GM12878 (cell line): ENCODE data around the gene ACSL1. TPM values are rescaled to one million over a fixed set of nuclear protein-coding genes. Genes with fewer than 3 reads are reported as not detected.

ENCODE experiments used
- ATAC-seq: fragments of 200-7000 bp; cut with Tn5 transposase; 3 replicates; pipeline ENCODE4 v1.9.1; 2020; ENCODE audit warnings: mild to moderate bottlenecking, moderate library complexity
- BruUV-seq: library from RNA; stranded (reverse); fragments of 400-500 nt; replicated peaks from 2 replicates; lab custom pipeline; 2021; lab: Mats Ljungman, UMichigan
- CTCF ChIA-PET: fragments of 300-600 bp; sonication (Branson Sonifier 250); formaldehyde crosslinking; extraction: SDS; loops from one replicate; lab custom pipeline; 2021; ENCODE audit warnings: inconsistent platforms; lab: Yijun Ruan, JAX
- POLR2A ChIA-PET: fragments of 350-600 bp; formaldehyde crosslinking; extraction: SDS; loops from one replicate; lab custom pipeline; 2021; ENCODE audit warnings: inconsistent platforms; lab: Charles Lee
- RAD21 ChIA-PET: fragments of 300-600 bp; sonication (Branson Sonifier 250); formaldehyde crosslinking; loops from one replicate; lab custom pipeline; 2023; ENCODE audit warnings: antibody characterized with exemption; ENCODE audit not compliant: unreplicated experiment; lab: Charles Lee
- SMC1A ChIA-PET: fragments of 300-600 bp; sonication (Branson Sonifier 250); formaldehyde crosslinking; loops from one replicate; lab custom pipeline; 2023; ENCODE audit not compliant: unreplicated experiment, uncharacterized antibody; lab: Charles Lee
- DNase-seq: peaks from one replicate; pipeline ENCODE4 v3.0.0-alpha.2; 2011; ENCODE audit warnings: low read depth, low spot score
- FAIRE-seq: peaks from 3 replicates; lab custom pipeline; 2011; peaks lifted over from hg19 to GRCh38; lab: Jason Lieb, UNC
- H2AFZ ChIP-seq: 2 replicates; pipeline ENCODE4 v1.6.0; 2011; ENCODE audit warnings: low read depth, low read length, control low read depth; ENCODE audit not compliant: control insufficient read depth
- H3K27ac ChIP-seq: 2 replicates; pipeline ENCODE4 v1.5.1; 2011; ENCODE audit warnings: control low read depth; ENCODE audit not compliant: control insufficient read depth, insufficient read depth
- H3K27me3 ChIP-seq, 2 experiments: replicated peaks in 1 of 2; 2 replicates each; pipeline versions ENCODE4 v1.6.0 to v1.6.1; 2011; ENCODE audit warnings: low read length in 1 of 2; ENCODE audit not compliant: control insufficient read depth in 2 of 2, insufficient read depth in 2 of 2
- H3K36me3 ChIP-seq, 2 experiments: 2 replicates each; pipeline ENCODE4 v1.5.1; 2011; ENCODE audit warnings: low read length in 1 of 2; ENCODE audit not compliant: control insufficient read depth in 2 of 2, insufficient read depth in 2 of 2
- H3K4me1 ChIP-seq: 2 replicates; pipeline ENCODE4 v1.6.1; 2011; ENCODE audit warnings: mild to moderate bottlenecking, low read length, moderate library complexity, mixed read lengths; ENCODE audit not compliant: control insufficient read depth, insufficient read depth
- H3K4me2 ChIP-seq: 2 replicates; pipeline ENCODE4 v1.6.0; 2011; ENCODE audit warnings: control low read depth; ENCODE audit not compliant: control insufficient read depth, insufficient read depth
- H3K4me3 ChIP-seq: fragments of 200-600 bp; sonication (generic); 2 replicates; pipeline ENCODE4 v1.5.1; 2016
- H3K79me2 ChIP-seq: 2 replicates; pipeline ENCODE4 v1.6.0; 2011; ENCODE audit warnings: low read length; ENCODE audit not compliant: control insufficient read depth, insufficient read depth
- H3K9ac ChIP-seq: 2 replicates; pipeline ENCODE4 v1.8.0; 2011; ENCODE audit warnings: low read length, control low read depth, mixed read lengths; ENCODE audit not compliant: control insufficient read depth, insufficient read depth
- H3K9me3 ChIP-seq: replicated peaks from 3 replicates; pipeline ENCODE4 v1.5.1; 2011; ENCODE audit warnings: mild to moderate bottlenecking, low read length; ENCODE audit not compliant: control insufficient read depth, insufficient read depth
- H4K20me1 ChIP-seq: 2 replicates; pipeline ENCODE4 v1.6.0; 2011; ENCODE audit not compliant: control insufficient read depth, insufficient read depth
- ESRRA ChIP-seq: IDR thresholded peaks from 2 replicates; pipeline ENCODE4 v1.6.1; 2012; ENCODE audit warnings: mild to moderate bottlenecking, low read length, improper control_type of control experiment
- GATAD2B ChIP-seq: fragments of 450-650 bp; conservative IDR thresholded peaks from 2 replicates; pipeline ENCODE4 v1.6.1; 2017; ENCODE audit warnings: low read depth, mild to moderate bottlenecking, moderate library complexity
- PML ChIP-seq: IDR thresholded peaks from 2 replicates; pipeline ENCODE4 v1.6.1; 2012; ENCODE audit warnings: low read length, inconsistent platforms
- POLR2A ChIP-seq: IDR thresholded peaks from 2 replicates; pipeline ENCODE4 v1.6.1; 2011; ENCODE audit warnings: low read depth, mild to moderate bottlenecking, low read length
- POLR2AphosphoS5 ChIP-seq: IDR thresholded peaks from 2 replicates; pipeline ENCODE4 v1.6.1; 2011; ENCODE audit warnings: mild to moderate bottlenecking, low read length, inconsistent platforms
- RFX5 ChIP-seq: IDR thresholded peaks from 2 replicates; pipeline ENCODE4 v1.6.1; 2011; ENCODE audit warnings: low read depth, low read length, improper control_type of control experiment
- SIN3A ChIP-seq: IDR thresholded peaks from 2 replicates; pipeline ENCODE4 v1.6.1; 2012; ENCODE audit warnings: low read depth, low read length, improper control_type of control experiment
- SP1 ChIP-seq: IDR thresholded peaks from one replicate; pipeline ENCODE4 v1.6.1; 2011; ENCODE audit warnings: low read depth, low read length
- SREBF2 ChIP-seq: IDR thresholded peaks from 2 replicates; pipeline ENCODE4 v1.6.1; 2012; ENCODE audit warnings: mild to moderate bottlenecking, low read length
- ZBED1 ChIP-seq: IDR thresholded peaks from 2 replicates; pipeline ENCODE4 v1.6.1; 2016; ENCODE audit warnings: borderline replicate concordance
- ZNF207 ChIP-seq: fragments of 450-650 bp; IDR thresholded peaks from 2 replicates; pipeline ENCODE4 v1.6.1; 2014; ENCODE audit warnings: antibody characterized with exemption, mild to moderate bottlenecking, borderline replicate concordance
- WGBS: methylation state at CpG from one replicate; pipeline ENCODE4 v1.1.6; 2016; ENCODE audit warnings: low lambda C conversion rate; ENCODE audit not compliant: insufficient replicate concordance, insufficient coverage; ENCODE audit errors: missing lambda C conversion rate; 5-methylcytosine and 5-hydroxymethylcytosine counted together
- in situ Hi-C: fragments of 300-500 bp; cut with MboI; formaldehyde crosslinking; loops from 9 replicates; pipeline ENCODE4 v1.14.3; 2018; ENCODE audit warnings: mixed read lengths
- intact Hi-C: fragments of 100-400 bp; cut with micrococcal nuclease; formaldehyde crosslinking; loops from one replicate; pipeline ENCODE4 v1.14.2; 2022; ENCODE audit not compliant: unreplicated experiment
- polyA plus RNA-seq, 11 experiments: library from polyadenylated mRNA; depleted of rRNA in 4 of 11; unstranded in 6 of 11; stranded (reverse) in 5 of 11; fragments of >200 nt; fragmentation: Nextera tagmentation in 4 of 11; fragmentation: Illumina TruSeq in 1 of 11; extraction: Ambion mirVana in 4 of 11; extraction: Trizol in 1 of 11; gene quantifications; 1 replicate in 1 of 11; 2 replicates in 10 of 11; pipeline versions ENCODE4 v1.2.1 to v1.2.3, GENCODE V29; 2011 to 2016; ENCODE audit warnings: inconsistent platforms in 2 of 11, missing spikeins in 2 of 11, low read depth in 1 of 11
- total RNA-seq, 4 experiments: library from RNA; depleted of rRNA in 3 of 4; stranded (reverse); fragments of >200 nt in 3 of 4; fragmentation: Illumina TruSeq in 1 of 4; extraction: Trizol in 1 of 4; gene quantifications; 2 replicates each; pipeline versions ENCODE4 v1.2.1 to v1.2.3, GENCODE V29; 2013 to 2021

The ACSL1 gene
- total and polyA plus RNA-seq, 10 of the 15 experiments (the other 5 are each of a cell fraction or from before 2014, with no cell fraction given), result 30.7 to 68.1 (median 58.7) TPM

GRCh38 chr4:184778325-184778724 lies 47.4 kb downstream of the ACSL1 start:
- no peak overlapping the region for H2AFZ ChIP-seq
- no peaks in the 10 kb centered on the region; the same call in 2 of the 3 replicates for H3K9me3 ChIP-seq
- DNase-seq, result no peak
- ChIA-PET CTCF (interaction anchor here (0.6 kb wide), 1 partner anchor 85 kb away, joined by 4 read pairs; no protein-coding TSS in a partner anchor), POLR2A (no interaction called here), RAD21 (no interaction called here)
- H3K36me3 ChIP-seq, result peaks cover 13 to 34% of the 10 kb centered on the region in 2 experiments
- H3K27me3 ChIP-seq, result no peaks in the 10 kb centered on the region
- BruUV-seq, result no TSS peak
- no peaks in the 10 kb centered on the region for H3K79me2 ChIP-seq
- no peak overlapping the region for H3K27ac ChIP-seq
- no peak for TF ChIP-seq ZBED1
- TF ChIP-seq ZNF207, result no peak
- no peak for TF ChIP-seq PML
- TF ChIP-seq POLR2AphosphoS5, result peak; percentile 31; the same call in 1 of the 2 replicates
- peak; percentile 53 for TF ChIP-seq POLR2A
- no peak for TF ChIP-seq ESRRA
- TF ChIP-seq SIN3A, result no peak
- no peak for TF ChIP-seq GATAD2B
- no peak for TF ChIP-seq SP1
- no peak for TF ChIP-seq SREBF2
- TF ChIP-seq RFX5, result no peak
- TF ChIP-seq, all 136 proteins: peak for 2
- intact Hi-C loops (no loop called here), in situ Hi-C loops (loop anchor here (5.0 kb wide), 1 partner anchor 1311 kb away; no protein-coding TSS in a partner anchor)
- SMC1A ChIA-PET, result no interaction called here
- WGBS, result 85% methylated on average over 8 of the region's 8 CpGs
- H3K4me2 ChIP-seq, result no peak overlapping the region
- H3K9ac ChIP-seq, result no peak overlapping the region
- FAIRE-seq (no peak), ATAC-seq (no peak)
- peaks cover 2% of the 10 kb centered on the region; the same call in 1 of the 2 replicates for H3K4me1 ChIP-seq
- no peaks in the 10 kb centered on the region for H4K20me1 ChIP-seq
- no peak overlapping the region for H3K4me3 ChIP-seq
